AG04449 (cell line): ENCODE measurements around the gene CDH13.

ENCODE experiments used
- CTCF ChIA-PET: fragments of 350-600 bp; formaldehyde crosslinking; extraction: SDS; loops from one replicate; lab custom pipeline; 2021; ENCODE audit warnings: antibody characterized with exemption; lab: Yijun Ruan, JAX
- POLR2A ChIA-PET: fragments of 400-600, 350-600 bp; formaldehyde crosslinking; extraction: SDS; loops from one replicate; lab custom pipeline; 2020; ENCODE audit warnings: antibody characterized with exemption, inconsistent platforms; lab: Yijun Ruan, JAX
- DNase-seq: peaks from one replicate; pipeline ENCODE4 v3.0.0-alpha.2; 2010; ENCODE audit warnings: low read depth, low spot score
- H3K4me3 ChIP-seq: 2 replicates; pipeline ENCODE4 v1.5.1; 2011; ENCODE audit warnings: low read depth, mild to moderate bottlenecking, control low read depth, low read length
- TF ChIP-seq, protein P1 (sequence below): IDR thresholded peaks from one replicate; pipeline ENCODE4 v1.5.1; 2011; ENCODE audit warnings: mild to moderate bottlenecking, moderate library complexity, low read length, control low read depth, inconsistent platforms; ENCODE audit not compliant: insufficient read depth; ENCODE audit errors: missing control alignments

CDH13 gene

DNA sequence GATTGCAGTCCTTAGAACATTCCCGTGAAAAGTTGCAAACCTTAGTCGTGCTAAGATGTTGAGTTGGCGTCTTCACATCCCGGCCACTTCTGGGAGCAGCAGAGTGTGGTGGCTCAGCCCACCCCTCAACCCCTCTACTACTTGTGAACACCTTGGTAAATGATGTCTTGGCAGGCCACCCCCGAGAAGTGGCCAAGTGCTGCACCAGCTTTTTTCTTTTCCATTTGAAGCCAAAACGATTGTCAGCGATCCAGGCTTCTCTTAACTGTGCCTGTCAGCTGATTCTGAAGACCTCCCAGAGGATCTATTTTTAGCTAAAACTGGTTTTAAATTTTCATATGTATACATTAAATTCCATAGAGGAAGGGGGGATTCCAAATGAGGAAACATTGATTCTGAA is 247.5 kb downstream of the CDH13 start:
- ChIA-PET CTCF (no interaction called here), POLR2A (no interaction called here)
- no peak overlapping the region for H3K4me3 ChIP-seq
- TF ChIP-seq, protein P1, sequence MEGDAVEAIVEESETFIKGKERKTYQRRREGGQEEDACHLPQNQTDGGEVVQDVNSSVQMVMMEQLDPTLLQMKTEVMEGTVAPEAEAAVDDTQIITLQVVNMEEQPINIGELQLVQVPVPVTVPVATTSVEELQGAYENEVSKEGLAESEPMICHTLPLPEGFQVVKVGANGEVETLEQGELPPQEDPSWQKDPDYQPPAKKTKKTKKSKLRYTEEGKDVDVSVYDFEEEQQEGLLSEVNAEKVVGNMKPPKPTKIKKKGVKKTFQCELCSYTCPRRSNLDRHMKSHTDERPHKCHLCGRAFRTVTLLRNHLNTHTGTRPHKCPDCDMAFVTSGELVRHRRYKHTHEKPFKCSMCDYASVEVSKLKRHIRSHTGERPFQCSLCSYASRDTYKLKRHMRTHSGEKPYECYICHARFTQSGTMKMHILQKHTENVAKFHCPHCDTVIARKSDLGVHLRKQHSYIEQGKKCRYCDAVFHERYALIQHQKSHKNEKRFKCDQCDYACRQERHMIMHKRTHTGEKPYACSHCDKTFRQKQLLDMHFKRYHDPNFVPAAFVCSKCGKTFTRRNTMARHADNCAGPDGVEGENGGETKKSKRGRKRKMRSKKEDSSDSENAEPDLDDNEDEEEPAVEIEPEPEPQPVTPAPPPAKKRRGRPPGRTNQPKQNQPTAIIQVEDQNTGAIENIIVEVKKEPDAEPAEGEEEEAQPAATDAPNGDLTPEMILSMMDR: no peak
- DNase-seq: no peak

DNA sequence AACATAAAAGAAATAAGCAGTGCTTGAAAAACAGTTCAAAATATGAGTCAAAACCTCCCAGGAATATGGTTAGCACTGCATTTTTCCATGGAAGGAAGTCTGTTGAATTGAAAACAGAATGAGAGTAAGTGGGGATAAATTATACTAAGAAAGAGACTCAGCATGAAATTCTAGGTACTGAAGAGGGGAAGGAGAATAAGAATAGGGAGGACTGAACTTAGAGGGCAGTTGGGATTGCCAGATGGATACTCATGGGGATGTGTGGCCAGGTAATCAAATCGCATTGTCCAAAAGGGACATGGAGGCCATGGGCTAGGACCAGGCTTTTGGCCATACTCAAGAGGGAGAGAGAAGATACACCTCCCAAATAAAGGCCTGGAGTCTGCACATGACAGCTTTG is 247.9 kb downstream of the CDH13 start:
- TF ChIP-seq, protein P1: no peak
- no peak overlapping the region for H3K4me3 ChIP-seq
- no peak for DNase-seq
- ChIA-PET POLR2A (no interaction called here), CTCF (no interaction called here)

DNA sequence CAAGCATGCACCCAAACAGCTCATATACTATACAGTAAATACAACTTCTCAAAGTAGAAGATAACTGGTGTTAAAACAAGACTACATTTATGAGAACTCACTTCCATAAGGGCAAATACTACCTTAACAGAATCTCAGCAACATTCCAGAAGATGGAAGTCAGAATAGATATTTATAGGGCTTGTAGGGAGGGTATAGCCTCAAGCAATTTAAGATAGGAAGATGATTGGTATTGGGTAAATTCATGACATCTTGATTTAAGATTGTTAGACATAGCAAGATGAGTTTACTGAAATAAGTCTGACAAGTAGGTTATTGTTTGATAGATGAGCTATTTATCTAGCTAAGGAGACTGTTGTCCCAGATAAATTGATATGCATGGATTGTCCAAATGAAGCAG is 250.2 kb downstream of the CDH13 start:
- ChIA-PET POLR2A (interaction anchor here (0.7 kb wide), 1 partner anchor 35 kb away, joined by 3 read pairs; no protein-coding TSS in a partner anchor), CTCF (interaction anchor here (0.6 kb wide), 1 partner anchor 513 kb away, joined by 3 read pairs; no protein-coding TSS in a partner anchor)
- TF ChIP-seq, protein P1: no peak
- no peak overlapping the region for H3K4me3 ChIP-seq
- no peak for DNase-seq

DNA sequence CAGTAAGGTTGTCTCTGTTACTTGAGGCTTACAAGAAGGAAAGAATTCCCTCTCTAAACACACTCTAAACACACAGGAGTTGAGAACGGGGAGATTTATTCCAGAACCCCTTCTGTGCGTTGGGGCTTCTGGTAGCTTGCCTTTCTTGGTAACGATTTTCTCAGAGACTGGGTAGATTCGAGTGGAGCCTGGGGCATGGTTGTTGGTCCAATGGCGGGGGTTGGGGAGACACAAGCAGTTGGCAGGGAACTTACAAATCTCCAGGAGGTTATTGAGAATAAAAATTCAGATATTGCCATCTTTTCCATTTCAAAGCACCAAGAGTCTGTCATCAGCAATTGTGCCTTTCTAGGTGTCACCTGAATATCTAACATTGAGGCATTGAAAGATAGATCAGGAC is 251.7 kb downstream of the CDH13 start:
- no peak overlapping the region for H3K4me3 ChIP-seq
- CTCF ChIA-PET: no interaction called here
- DNase-seq: no peak
- TF ChIP-seq, protein P1: no peak
- POLR2A ChIA-PET: no interaction called here

DNA sequence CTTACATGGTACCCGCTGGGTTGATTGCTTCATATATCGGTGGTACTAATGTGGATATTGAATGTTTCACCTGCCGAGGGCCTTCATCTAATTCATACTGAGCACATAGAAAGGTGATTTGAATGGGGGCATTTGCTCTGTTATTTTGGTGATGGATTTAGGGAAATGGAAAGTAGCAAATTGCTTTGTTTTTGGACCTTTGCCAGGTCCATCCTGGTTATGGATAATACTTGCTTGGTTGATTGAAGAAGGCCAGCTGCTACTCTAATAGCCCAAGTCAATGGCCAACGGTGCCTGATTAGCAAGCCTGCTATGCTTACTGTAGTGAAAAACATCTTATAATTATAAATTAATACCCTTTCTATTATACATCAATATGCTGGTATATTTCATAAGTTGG is 253.6 kb downstream of the CDH13 start:
- no peak overlapping the region for H3K4me3 ChIP-seq
- POLR2A ChIA-PET: no interaction called here
- CTCF ChIA-PET: no interaction called here
- no peak for DNase-seq
- TF ChIP-seq, protein P1: no peak

DNA sequence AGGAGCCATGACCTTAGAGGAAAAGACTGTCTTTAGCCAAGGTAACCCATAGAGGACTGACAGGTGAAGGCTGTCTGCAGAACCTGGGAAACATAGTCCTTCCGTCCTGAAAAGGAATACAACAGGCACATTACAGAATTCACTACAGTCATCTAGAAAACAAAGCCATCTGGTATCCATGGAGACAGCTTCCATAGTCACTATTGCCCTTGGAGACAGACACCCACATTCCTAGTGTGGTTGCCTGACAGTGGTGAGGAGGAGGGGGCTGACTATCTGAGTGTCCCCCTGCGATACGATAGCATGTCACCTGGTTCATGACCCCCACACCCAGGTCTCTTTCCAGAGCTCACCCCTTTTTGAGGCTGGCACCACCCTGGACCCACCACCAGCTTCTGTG is 254.7 kb downstream of the CDH13 start:
- POLR2A ChIA-PET: no interaction called here
- CTCF ChIA-PET: no interaction called here
- TF ChIP-seq, protein P1: no peak
- H3K4me3 ChIP-seq: no peak overlapping the region
- no peak for DNase-seq
